ENCODE results near the gene ST6GALNAC3.

The ST6GALNAC3 gene

GRCh38 chr1:76572229-76572628, 497.7 kb downstream of the ST6GALNAC3 start:
- no peak for DNase-seq (ENCODE audit: low read depth in 2 of 2, low spot score in 1 of 2)

- DNase-seq (ENCODE audit: low read depth in 2 of 2, low spot score in 1 of 2) = no peak
Measured at GRCh38 chr1:76576876-76577524, 502.5 kb downstream of the ST6GALNAC3 start.

GRCh38 chr1:76577525-76578185, 503.1 kb downstream of the ST6GALNAC3 start:
- no peak for DNase-seq (ENCODE audit: low read depth in 2 of 2, low spot score in 1 of 2)

GRCh38 chr1:76580206-76580605, 505.7 kb downstream of the ST6GALNAC3 start:
- no peak for DNase-seq (ENCODE audit: low read depth in 2 of 2, low spot score in 1 of 2)

DNA sequence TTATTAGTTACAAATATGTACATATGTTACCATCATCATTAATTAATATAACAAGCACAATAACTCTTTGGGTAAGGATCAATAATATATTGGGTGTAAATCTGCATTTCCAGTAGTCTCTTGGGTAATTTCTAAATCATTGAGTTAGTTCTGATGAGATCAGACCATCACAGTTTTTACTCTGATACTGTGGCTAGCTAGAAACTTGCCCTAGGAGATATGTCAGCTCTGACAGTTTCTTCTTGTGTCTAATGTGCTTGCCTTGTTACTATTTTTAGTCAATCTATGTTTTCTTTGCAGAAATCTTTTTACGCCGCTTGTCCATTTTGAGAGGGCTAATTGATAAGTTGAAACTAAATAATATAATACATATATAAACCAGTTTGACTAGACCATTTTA, 507.2 kb downstream of the ST6GALNAC3 start:
- DNase-seq (ENCODE audit: low read depth in 2 of 2, low spot score in 1 of 2) = no peak

DNA sequence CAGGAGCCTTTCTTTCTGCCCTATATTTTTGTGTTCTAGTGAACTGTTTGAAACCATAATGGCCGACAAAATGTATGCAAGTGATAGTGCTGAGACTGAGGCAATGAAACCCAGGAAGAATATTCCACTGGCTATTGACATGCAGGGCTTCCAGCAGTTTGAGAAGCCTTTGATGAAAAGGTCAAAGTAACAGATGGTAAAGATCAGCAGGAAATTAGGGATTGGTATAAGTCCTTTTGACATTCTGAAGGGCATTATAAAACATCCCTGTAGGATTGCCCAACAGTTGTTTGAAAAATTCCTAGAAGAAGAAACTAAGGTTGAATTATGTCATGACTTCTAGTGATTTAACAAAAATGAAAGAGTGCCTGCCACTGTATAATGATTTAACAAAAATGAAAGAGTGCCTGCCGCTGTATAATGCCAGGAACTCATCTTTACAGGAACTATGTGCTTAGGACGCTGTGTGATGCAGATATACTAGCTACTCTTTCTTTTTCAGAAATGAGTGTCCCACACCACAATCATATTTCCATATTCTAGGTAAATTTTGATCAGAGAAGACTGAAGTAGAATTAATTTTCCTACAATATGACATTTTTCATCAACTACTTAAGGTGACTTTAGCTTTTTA, 508.8 kb downstream of the ST6GALNAC3 start:
- no peak for DNase-seq (ENCODE audit: low read depth in 2 of 2, low spot score in 1 of 2)

DNA sequence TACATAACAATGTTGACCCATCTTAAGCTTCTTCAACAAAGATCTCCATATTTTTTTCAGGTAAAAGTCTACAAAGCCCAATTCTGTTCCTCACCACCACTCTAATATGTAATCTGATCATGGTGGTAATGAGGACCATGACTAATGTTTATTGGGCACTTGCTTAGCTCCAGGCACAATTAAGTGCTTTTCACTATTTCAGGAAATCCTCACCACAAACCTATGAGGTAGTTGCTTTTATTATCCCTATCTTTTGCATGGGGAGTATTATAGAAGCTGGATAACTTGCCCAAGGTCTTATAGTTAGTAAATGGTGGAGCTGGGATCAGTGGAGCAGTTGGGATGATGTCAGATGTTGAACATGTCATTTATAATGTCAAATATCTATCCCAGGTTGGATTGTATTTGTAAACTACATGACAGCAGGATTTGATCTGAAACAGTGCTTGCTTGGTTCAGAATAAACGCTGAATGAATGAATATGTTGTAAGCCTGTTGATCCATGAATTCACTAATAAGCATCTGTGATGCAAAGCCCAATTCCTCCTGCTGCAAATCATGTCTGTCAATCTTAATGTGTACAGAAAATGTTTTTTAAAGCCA, 509.4 kb downstream of the ST6GALNAC3 start:
- DNase-seq (ENCODE audit: low read depth in 2 of 2, low spot score in 1 of 2) = no peak

DNA sequence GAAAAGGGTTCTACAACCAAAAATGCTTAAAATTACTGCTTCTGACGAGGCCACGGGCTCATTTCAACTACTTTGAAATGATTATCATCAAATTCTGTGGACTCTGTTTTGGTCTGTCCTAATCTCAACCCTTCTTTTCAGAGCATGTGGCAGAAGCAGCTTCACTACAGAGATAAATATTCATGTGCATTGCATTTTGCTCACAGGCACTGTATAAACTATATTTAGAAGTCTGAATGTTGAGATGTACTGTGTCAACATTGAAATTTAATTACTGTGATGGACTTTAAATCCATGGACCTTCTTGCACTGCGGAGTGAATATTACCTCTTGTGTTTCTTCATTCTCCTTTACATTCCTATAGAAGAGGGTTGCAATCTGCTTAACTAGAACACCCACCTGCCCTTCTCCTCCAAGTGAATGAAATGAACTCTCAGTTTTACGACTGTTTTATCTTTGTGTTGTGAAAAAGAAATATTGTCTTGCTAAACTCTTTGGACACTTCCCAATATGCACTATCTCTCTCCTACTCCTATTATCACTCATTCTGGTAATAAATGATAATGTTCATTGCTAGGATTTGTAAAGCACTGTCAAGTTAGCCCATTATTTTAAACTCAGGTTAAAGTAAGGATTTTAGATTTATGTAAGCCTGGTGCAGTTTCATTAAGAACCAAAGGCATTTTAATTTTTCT, 511.6 kb downstream of the ST6GALNAC3 start:
- DNase-seq (ENCODE audit: low read depth in 2 of 2, low spot score in 1 of 2) = no peak

- DNase-seq (ENCODE audit: low read depth in 2 of 2, low spot score in 1 of 2) = no peak
Measured at GRCh38 chr1:76587212-76587611, 512.7 kb downstream of the ST6GALNAC3 start.

DNA sequence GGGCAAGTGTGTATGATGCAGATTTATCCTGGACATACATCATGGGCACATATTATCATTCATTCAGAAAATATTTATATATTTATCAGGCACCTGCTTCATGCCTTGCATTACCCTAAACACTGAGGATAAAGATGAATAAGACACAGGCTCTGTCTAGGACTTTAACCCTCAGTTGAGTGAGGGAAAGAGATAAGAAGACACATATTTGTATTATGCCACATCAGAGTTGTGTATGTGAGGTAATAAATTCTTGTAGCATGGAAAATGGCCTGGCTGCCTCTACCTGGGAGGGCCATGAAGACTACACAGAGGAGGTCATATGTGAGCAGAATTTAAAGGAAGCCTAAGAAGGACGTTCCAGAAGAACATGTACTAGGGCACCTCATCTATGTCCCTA, 516.9 kb downstream of the ST6GALNAC3 start:
- DNase-seq (ENCODE audit: low read depth in 2 of 2, low spot score in 1 of 2) = no peak

DNA sequence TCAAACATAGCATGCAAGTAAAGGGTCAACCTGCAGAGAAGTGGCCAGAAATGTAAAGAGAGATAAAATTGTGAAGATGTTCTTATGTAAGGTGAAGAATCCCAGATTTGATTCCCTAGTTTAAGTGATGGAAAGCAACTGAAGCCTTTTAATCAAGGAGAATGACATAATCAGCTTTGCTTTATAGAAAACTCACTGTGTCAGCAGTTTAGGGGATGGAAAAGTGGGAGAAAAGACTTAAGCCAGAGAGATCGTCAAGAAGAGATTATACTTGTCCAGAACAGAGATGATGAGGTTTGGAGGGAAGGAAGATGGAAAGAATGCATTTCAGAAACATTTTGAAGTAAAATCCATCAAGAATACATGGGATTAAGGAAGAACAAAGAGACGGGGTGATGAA, 517.4 kb downstream of the ST6GALNAC3 start:
- DNase-seq (ENCODE audit: low read depth in 2 of 2, low spot score in 1 of 2) = no peak

- DNase-seq (ENCODE audit: low read depth in 2 of 2, low spot score in 1 of 2) = no peak
Measured at GRCh38 chr1:76593141-76593540, 518.6 kb downstream of the ST6GALNAC3 start.

- no peak for DNase-seq (ENCODE audit: low read depth in 2 of 2, low spot score in 1 of 2)
Measured at GRCh38 chr1:76593618-76594017, 519.1 kb downstream of the ST6GALNAC3 start.

DNA sequence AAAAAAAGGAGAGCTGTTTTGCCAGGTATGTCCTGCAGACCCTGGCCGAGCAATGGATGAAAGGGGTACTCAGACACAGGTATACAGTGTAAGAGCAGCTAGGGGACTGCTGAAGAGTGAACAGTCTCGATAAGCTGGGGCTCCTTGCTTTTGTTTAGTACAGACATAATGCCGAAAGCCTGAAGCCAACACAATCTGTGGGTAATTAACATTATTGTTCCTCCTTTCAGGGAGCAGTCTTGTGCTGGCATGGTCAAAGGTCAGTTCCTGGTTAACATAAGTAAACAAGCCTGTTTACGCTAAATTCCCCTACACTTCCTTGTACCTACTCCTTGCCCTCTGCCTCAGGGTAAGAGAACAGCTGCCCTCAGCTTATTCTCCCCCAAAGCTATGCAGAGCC, 520.5 kb downstream of the ST6GALNAC3 start:
- no peak for DNase-seq (ENCODE audit: low read depth in 2 of 2, low spot score in 1 of 2)

- no peak for DNase-seq (ENCODE audit: low read depth in 2 of 2, low spot score in 1 of 2)
Measured at GRCh38 chr1:76601465-76601864, 526.9 kb downstream of the ST6GALNAC3 start.

DNA sequence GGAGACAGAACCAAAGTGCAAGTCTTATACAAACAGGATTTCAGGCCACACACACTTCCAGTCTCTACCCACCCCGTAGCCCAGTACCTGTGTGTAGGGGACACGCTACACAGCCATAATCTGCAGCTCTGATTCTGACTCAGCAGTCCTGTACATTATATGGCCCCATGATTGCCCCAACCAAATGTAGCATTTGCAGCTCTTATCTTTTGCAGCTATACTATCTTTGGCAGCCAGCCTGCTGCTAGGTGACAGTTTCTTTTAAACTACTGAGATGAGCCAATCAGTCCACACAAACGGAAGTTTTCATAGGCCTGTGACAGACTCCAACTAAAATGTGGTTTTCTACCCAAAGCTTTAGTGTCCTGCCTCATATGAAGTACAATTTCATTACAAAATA, 533.2 kb downstream of the ST6GALNAC3 start:
- DNase-seq (ENCODE audit: low read depth in 2 of 2, low spot score in 1 of 2) = no peak

- no peak for DNase-seq (ENCODE audit: low read depth in 2 of 2, low spot score in 1 of 2)
Measured at GRCh38 chr1:76611770-76612445, 537.4 kb downstream of the ST6GALNAC3 start.

DNA sequence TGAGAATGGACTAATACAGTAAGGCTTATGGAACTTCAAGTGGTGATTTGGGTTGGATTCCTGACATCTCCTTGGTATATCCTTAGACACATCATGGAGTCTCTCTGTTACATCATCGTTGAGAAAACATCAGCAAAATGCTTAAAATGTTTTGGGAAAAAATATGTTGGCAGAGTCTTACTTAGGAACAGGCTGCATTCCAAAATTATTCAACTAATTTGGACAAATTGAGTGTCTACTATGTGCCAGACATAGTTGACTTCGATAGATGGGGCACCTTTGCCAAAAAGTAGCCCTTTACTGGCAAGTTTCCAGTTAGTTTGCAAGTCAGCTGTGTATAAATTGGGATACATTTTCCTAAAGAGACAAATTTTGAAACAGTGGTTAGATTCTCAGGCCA, 539.3 kb downstream of the ST6GALNAC3 start:
- DNase-seq (ENCODE audit: low read depth in 2 of 2, low spot score in 1 of 2) = no peak

GRCh38 chr1:76615253-76616035, 540.9 kb downstream of the ST6GALNAC3 start:
- no peak for DNase-seq (ENCODE audit: low read depth in 2 of 2, low spot score in 1 of 2)

GRCh38 chr1:76620371-76620770, 545.8 kb downstream of the ST6GALNAC3 start:
- DNase-seq (ENCODE audit: low read depth in 2 of 2, low spot score in 1 of 2) = no peak
